K562 (cell line): Measurements from ENCODE around the gene FHIT. TPM values are rescaled to one million over a fixed set of nuclear protein-coding genes. Genes with fewer than 3 reads are reported as not detected.

Source experiments
- ATAC-seq: fragments of 200-7000 bp; cut with Tn5 transposase; 3 replicates; pipeline ENCODE4 v1.9.1; 2020; ENCODE audit warnings: moderate library complexity
- BruUV-seq: library from RNA; stranded (reverse); fragments of 400-500 nt; replicated peaks from 2 replicates; lab custom pipeline; 2021; lab: Mats Ljungman, UMichigan
- CTCF ChIA-PET: fragments of 300-600 bp; formaldehyde crosslinking; extraction: SDS; loops from one replicate; lab custom pipeline; 2021; ENCODE audit warnings: low intra/inter-chr PET ratio; lab: Yijun Ruan, JAX
- POLR2A ChIA-PET: fragments of 300-600, 350-650 bp; sonication (Branson Sonifier 250); formaldehyde crosslinking; extraction: SDS; loops from one replicate; lab custom pipeline; 2021; ENCODE audit warnings: antibody characterized with exemption, inconsistent platforms; lab: Yijun Ruan, JAX
- DNase-seq, 4 experiments: peaks; one replicate each; pipeline versions ENCODE4 v3.0.0 to v3.0.0-alpha.2; 2011 to 2018; ENCODE audit warnings: low spot score in 3 of 4, mixed read lengths in 3 of 4; ENCODE audit errors: extremely low read depth in 1 of 4
- FAIRE-seq: peaks from 2 replicates; lab custom pipeline; 2011; peaks lifted over from hg19 to GRCh38; lab: Jason Lieb, UNC
- H2AFZ ChIP-seq: 2 replicates; pipeline ENCODE4 v1.6.0; 2011; ENCODE audit warnings: low read depth, low read length, control low read depth, inconsistent platforms
- H3K27ac ChIP-seq: fragments of 200-600 bp; 3 replicates; pipeline ENCODE4 v1.8.0; 2011; ENCODE audit warnings: low read depth, mild to moderate bottlenecking, control low read depth, inconsistent platforms, low read length, moderate library complexity, mixed read lengths; ENCODE audit errors: extremely low read depth
- H3K27me3 ChIP-seq, 2 experiments: fragments of 300-600 bp in 1 of 2; 2 replicates in 1 of 2; 3 replicates in 1 of 2; pipeline versions ENCODE4 v1.6.0 to v1.8.0; 2011; ENCODE audit warnings: inconsistent platforms in 2 of 2, low read length in 2 of 2, mild to moderate bottlenecking in 1 of 2, mixed read lengths in 1 of 2, moderate library complexity in 1 of 2; ENCODE audit not compliant: control insufficient read depth in 2 of 2, insufficient read depth in 2 of 2
- H3K36me3 ChIP-seq: fragments of 300-600 bp; 3 replicates; pipeline ENCODE4 v1.8.0; 2011; ENCODE audit warnings: mild to moderate bottlenecking, low read length, inconsistent platforms; ENCODE audit not compliant: control insufficient read depth, insufficient read depth
- H3K4me1 ChIP-seq, 2 experiments: fragments of 200-600 bp in 1 of 2; replicated peaks in 1 of 2; 2 replicates in 1 of 2; 3 replicates in 1 of 2; pipeline versions ENCODE4 v1.5.1 to v1.8.0; 2011; ENCODE audit warnings: inconsistent platforms in 2 of 2, low read length in 2 of 2, mild to moderate bottlenecking in 1 of 2, mixed read lengths in 1 of 2, moderate library complexity in 1 of 2; ENCODE audit not compliant: control insufficient read depth in 2 of 2, insufficient read depth in 2 of 2
- H3K4me2 ChIP-seq: 2 replicates; pipeline ENCODE4 v1.6.1; 2011; ENCODE audit warnings: low read length, control low read depth, inconsistent platforms, mixed read lengths; ENCODE audit not compliant: insufficient read depth
- H3K4me3 ChIP-seq: fragments of 200-600 bp; sonication (generic), shearing (Covaris generic); 2 replicates; pipeline ENCODE4 v1.5.1; 2016; ENCODE audit warnings: control low read depth, inconsistent platforms
- H3K79me2 ChIP-seq: fragments of 200-600 bp; 3 replicates; pipeline ENCODE4 v1.8.0; 2011; ENCODE audit warnings: low read length, inconsistent platforms; ENCODE audit not compliant: control insufficient read depth, insufficient read depth
- H3K9ac ChIP-seq, 2 experiments: 2 replicates each; pipeline versions ENCODE4 v1.6.0 to v1.6.1; 2011; ENCODE audit warnings: low read depth in 2 of 2, low read length in 2 of 2, control low read depth in 1 of 2, inconsistent platforms in 1 of 2, mild to moderate bottlenecking in 1 of 2, mixed read lengths in 1 of 2; ENCODE audit not compliant: insufficient read depth in 1 of 2
- H3K9me1 ChIP-seq: one replicate; pipeline ENCODE4 v1.6.0; 2011; ENCODE audit warnings: inconsistent platforms, mild to moderate bottlenecking, low read length, moderate library complexity; ENCODE audit not compliant: control insufficient read depth, insufficient read depth
- H3K9me3 ChIP-seq: replicated peaks from 2 replicates; pipeline ENCODE4 v1.5.1; 2011; ENCODE audit warnings: low read depth, low read length, inconsistent platforms; ENCODE audit not compliant: control insufficient read depth, insufficient read depth
- H4K20me1 ChIP-seq: replicated peaks from 2 replicates; pipeline ENCODE4 v1.6.1; 2011; ENCODE audit warnings: low read length, inconsistent platforms, mixed read lengths; ENCODE audit not compliant: control insufficient read depth, insufficient read depth
- PHF20 ChIP-seq: fragments of 450-650 bp; IDR thresholded peaks from 2 replicates; pipeline ENCODE4 v1.6.1; 2018; ENCODE audit not compliant: partially characterized antibody
- POLR3G ChIP-seq: IDR thresholded peaks from 2 replicates; pipeline ENCODE4 v1.6.1; 2011; ENCODE audit not compliant: insufficient read length, insufficient replicate concordance; ENCODE audit errors: extremely low read depth
- ZBTB26 ChIP-seq: fragments of 450-650 bp; formaldehyde crosslinking; IDR thresholded peaks from 2 replicates; pipeline ENCODE4 v1.4.0; 2022; ENCODE audit warnings: missing genetic modification characterization
- ZKSCAN3 ChIP-seq: fragments of 250-450 bp; sonication (Bioruptor Pico); IDR thresholded peaks from 2 replicates; pipeline ENCODE4 v1.4.0; 2020
- ZNF274 ChIP-seq: IDR thresholded peaks from 2 replicates; pipeline ENCODE4 v1.6.1; 2011; ENCODE audit warnings: low read depth, mild to moderate bottlenecking, low read length, moderate library complexity, borderline replicate concordance
- ZNF57 ChIP-seq: fragments of 450-650 bp; formaldehyde crosslinking; IDR thresholded peaks from 2 replicates; pipeline ENCODE4 v1.4.0; 2020; ENCODE audit warnings: mild to moderate bottlenecking, moderate library complexity
- WGBS: fragments of 100-300 bp; shearing (Covaris generic); methylation state at CpG from one replicate; pipeline ENCODE4 v1.1.6; 2016; ENCODE audit warnings: low coverage, mixed read lengths; ENCODE audit not compliant: insufficient coverage; ENCODE audit errors: missing lambda C conversion rate; 5-methylcytosine and 5-hydroxymethylcytosine counted together
- in situ Hi-C: fragments of 300-500 bp; cut with MboI; formaldehyde crosslinking; loops from 4 replicates; pipeline ENCODE4 v1.15.0; 2018; ENCODE audit warnings: inconsistent platforms, mixed read lengths
- intact Hi-C: fragments of 100-400 bp; cut with micrococcal nuclease; formaldehyde crosslinking; loops from 2 replicates; pipeline ENCODE4 v1.14.2; 2022
- polyA plus RNA-seq, 8 experiments: library from polyadenylated mRNA; depleted of rRNA in 4 of 8; stranded (reverse) in 5 of 8; unstranded in 3 of 8; fragments of >200 nt; fragmentation: Nextera tagmentation in 2 of 8; fragmentation: Illumina TruSeq in 1 of 8; extraction: Ambion mirVana in 2 of 8; extraction: Trizol in 1 of 8; gene quantifications; 2 replicates each; pipeline versions ENCODE4 v1.2.1 to v1.2.3, GENCODE V29; 2011 to 2014; ENCODE audit warnings: inconsistent platforms in 1 of 8, missing spikeins in 1 of 8
- total RNA-seq, 7 experiments: library from RNA; depleted of rRNA in 6 of 7; stranded (reverse); fragments of >200 nt in 6 of 7; fragmentation: Illumina TruSeq in 2 of 7; extraction: Trizol in 2 of 7; gene quantifications; 2 replicates each; pipeline versions ENCODE4 v1.2.1 to v1.2.3, GENCODE V29; 2011 to 2021; ENCODE audit warnings: low replicate concordance in 1 of 7

FHIT gene
- total and polyA plus RNA-seq, 9 of the 15 experiments (the other 6 are each of a cell fraction or from before 2014, with no cell fraction given), result 1.7 to 9.1 (median 4.3) TPM

DNA sequence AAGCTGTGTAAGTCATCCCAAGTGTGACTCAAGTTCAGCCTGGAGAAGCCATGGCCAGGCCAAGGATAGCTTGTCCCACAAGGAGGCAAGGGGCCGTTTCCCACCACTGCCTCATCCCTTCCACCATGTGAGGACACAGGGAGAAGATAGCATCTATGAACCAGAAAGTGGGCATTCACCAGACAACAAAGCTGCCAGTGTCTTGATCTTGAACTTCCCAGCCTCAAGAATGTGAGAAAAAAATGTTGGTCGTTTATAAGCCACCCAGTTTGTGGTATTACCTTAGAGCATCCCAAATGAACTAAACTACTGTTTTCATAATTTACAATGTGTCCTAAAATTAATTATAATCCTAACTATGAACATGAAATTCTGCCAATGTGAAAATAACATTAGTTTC lies 1270.7 kb downstream of the FHIT start (continued):
- TF ChIP-seq ZBTB26 (CRISPR knock-in tag) (no peak), PHF20 (no peak), POLR3G (no peak)

DNA sequence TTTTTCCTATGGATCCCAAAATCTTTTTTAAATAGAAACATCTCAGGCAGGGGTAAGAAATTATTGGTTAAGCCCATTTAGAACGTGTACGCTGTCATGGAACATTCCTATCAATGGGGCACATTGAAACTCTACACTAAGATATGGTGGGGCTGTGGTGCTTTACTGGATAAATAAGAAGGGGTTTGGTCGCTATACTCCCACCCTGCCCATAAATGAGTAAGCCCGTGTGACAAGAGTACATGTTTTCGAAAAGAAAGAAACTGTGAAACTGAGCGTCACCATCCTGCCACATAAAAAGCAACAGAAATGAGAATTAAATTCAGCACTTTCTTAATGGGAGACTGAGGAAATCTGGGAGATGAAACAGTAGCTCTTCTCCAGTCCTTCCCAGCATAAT lies 1271.7 kb downstream of the FHIT start:
- no peak overlapping the region for H3K4me3 ChIP-seq
- no peaks in the 10 kb centered on the region for H4K20me1 ChIP-seq
- H3K9me1 ChIP-seq, result no peaks in the 10 kb centered on the region
- H3K4me2 ChIP-seq, result no peak overlapping the region
- POLR2A ChIA-PET, result no interaction called here
- FAIRE-seq (no peak), ATAC-seq (no peak), DNase-seq (no peak)
- WGBS, result 34% methylated on average over 4 of the region's 6 CpGs
- H3K27me3 ChIP-seq, result no peaks in the 10 kb centered on the region
- H3K9me3 ChIP-seq, result no peaks in the 10 kb centered on the region
- H2AFZ ChIP-seq, result no peak overlapping the region
- CTCF ChIA-PET, result no interaction called here
- TF ChIP-seq ZNF274, result no peak
- no peak for TF ChIP-seq ZKSCAN3 (CRISPR knock-in tag)
- no peak for TF ChIP-seq ZNF57 (CRISPR knock-in tag)
- no peak overlapping the region for H3K27ac ChIP-seq
- no peaks in the 10 kb centered on the region for H3K4me1 ChIP-seq
- no peak overlapping the region for H3K9ac ChIP-seq
- H3K79me2 ChIP-seq, result no peaks in the 10 kb centered on the region
- H3K36me3 ChIP-seq, result no peaks in the 10 kb centered on the region
- no TSS peak for BruUV-seq
- intact Hi-C loops (no loop called here), in situ Hi-C loops (no loop called here)
